CD4-positive, alpha-beta T cell treated with Interleukin-17A for 4 hours (primary cell): Measurements from ENCODE around the gene YPEL3.
"Not testable (repeated sequence)": the region's sequence is repeated elsewhere in the genome, so short reads cannot be mapped to it uniquely, and the experiment has no call there.

Experiments used
- DNase-seq: peaks from one replicate; pipeline ENCODE4 v3.0.0-alpha.2; 2020; ENCODE audit warnings: mixed read lengths

The YPEL3 gene

GRCh38 chr16:30096105-30096861 is at the start of gene YPEL3:
YPEL3 (minus strand) TSS chr16:30096213; CDS start chr16:30095482, 731 bp downstream.
- peak; percentile 93 for DNase-seq

- no peak for DNase-seq
Measured at GRCh38 chr16:30145657-30146056, 49.6 kb upstream of the YPEL3 start.

- DNase-seq = no peak
Measured at GRCh38 chr16:30144917-30145316, 48.9 kb upstream of the YPEL3 start.

- DNase-seq = no peak
Measured at GRCh38 chr16:30144017-30144416, 48.0 kb upstream of the YPEL3 start.

- no peak for DNase-seq
Measured at GRCh38 chr16:30143347-30143702, 47.3 kb upstream of the YPEL3 start.

GRCh38 chr16:30142672-30143346 is 46.8 kb upstream of the YPEL3 start:
- peak; percentile 44 for DNase-seq

- no peak for DNase-seq
Measured at GRCh38 chr16:30141750-30142149, 45.7 kb upstream of the YPEL3 start.

- DNase-seq = peak; percentile 41
Measured at GRCh38 chr16:30139583-30140481, 43.8 kb upstream of the YPEL3 start.

- no peak for DNase-seq
Measured at GRCh38 chr16:30137897-30138296, 41.9 kb upstream of the YPEL3 start.

- no peak for DNase-seq
Measured at GRCh38 chr16:30136971-30137605, 41.1 kb upstream of the YPEL3 start.

GRCh38 chr16:30132591-30132990 is 36.6 kb upstream of the YPEL3 start:
- DNase-seq = no peak

GRCh38 chr16:30131869-30132475 is 36.0 kb upstream of the YPEL3 start:
- no peak for DNase-seq

GRCh38 chr16:30127993-30128392 is 32.0 kb upstream of the YPEL3 start:
- no peak for DNase-seq

GRCh38 chr16:30125690-30126089 is 29.7 kb upstream of the YPEL3 start:
- DNase-seq = not testable (repeated sequence)

- no peak for DNase-seq
Measured at GRCh38 chr16:30124985-30125379, 29.0 kb upstream of the YPEL3 start.

- DNase-seq = peak; percentile 30
Measured at GRCh38 chr16:30122604-30123160, 26.7 kb upstream of the YPEL3 start.

- no peak for DNase-seq
Measured at GRCh38 chr16:30121741-30122571, 25.9 kb upstream of the YPEL3 start.

GRCh38 chr16:30120340-30121105 is 24.5 kb upstream of the YPEL3 start:
- no peak for DNase-seq

- no peak for DNase-seq
Measured at GRCh38 chr16:30119428-30119827, 23.4 kb upstream of the YPEL3 start.

GRCh38 chr16:30117768-30118167 is 21.8 kb upstream of the YPEL3 start:
- no peak for DNase-seq
